Measurements from ENCODE around the gene FHIT.

GRCh38 chr3:59779260-59779659, 1472.0 kb downstream of the FHIT start:
- no peak for TF ChIP-seq POLR2A (IDR thresholded peaks at IDR 0.05; ENCODE audit: low read depth, low read length)
- TF ChIP-seq BHLHE40 (IDR thresholded peaks at IDR 0.05; ENCODE audit: low read depth, low read length) = no peak
- TF ChIP-seq CTCF (conservative IDR thresholded peaks at IDR 0.05; ENCODE audit: low read depth, low read length) = no peak
- no peak for TF ChIP-seq RAD21 (IDR thresholded peaks at IDR 0.05; ENCODE audit: low read length)
